ENCODE measurements around the gene SLC27A2.
"Not testable (repeated sequence)": the region's sequence is repeated elsewhere in the genome, so short reads cannot be mapped to it uniquely, and the experiment has no call there.

SLC27A2 gene

GRCh38 chr15:50188793-50189192 is 6.8 kb downstream of the SLC27A2 start:
- in situ Hi-C loops (cut with MboI; ENCODE audit: low sequenced_read_pairs) = not testable (repeated sequence)

GRCh38 chr15:50189633-50190032 is 7.6 kb downstream of the SLC27A2 start:
- in situ Hi-C loops (cut with MboI; ENCODE audit: low sequenced_read_pairs) = no loop called here

- in situ Hi-C loops (cut with MboI; ENCODE audit: low sequenced_read_pairs) = no loop called here
These were observed 8.2 kb downstream of the SLC27A2 start for GRCh38 chr15:50190166-50190570.

GRCh38 chr15:50190723-50191122 is 8.7 kb downstream of the SLC27A2 start:
- in situ Hi-C loops (cut with MboI; ENCODE audit: low sequenced_read_pairs) = no loop called here

- in situ Hi-C loops (cut with MboI; ENCODE audit: low sequenced_read_pairs) = no loop called here
These were observed 10.2 kb downstream of the SLC27A2 start for GRCh38 chr15:50192164-50192563.

- in situ Hi-C loops (cut with MboI; ENCODE audit: low sequenced_read_pairs) = no loop called here
These were observed 11.1 kb downstream of the SLC27A2 start for GRCh38 chr15:50192926-50193620.

GRCh38 chr15:50202003-50202402 is 20.0 kb downstream of the SLC27A2 start:
- in situ Hi-C loops (cut with MboI; ENCODE audit: low sequenced_read_pairs) = no loop called here

- in situ Hi-C loops (cut with MboI; ENCODE audit: low sequenced_read_pairs) = no loop called here
These were observed 24.0 kb downstream of the SLC27A2 start for GRCh38 chr15:50206020-50206419.

- in situ Hi-C loops (cut with MboI; ENCODE audit: low sequenced_read_pairs) = no loop called here
These were observed 27.8 kb downstream of the SLC27A2 start for GRCh38 chr15:50209809-50210208.

- in situ Hi-C loops (cut with MboI; ENCODE audit: low sequenced_read_pairs) = no loop called here
These were observed 28.6 kb downstream of the SLC27A2 start for GRCh38 chr15:50210462-50211157.

- in situ Hi-C loops (cut with MboI; ENCODE audit: low sequenced_read_pairs) = no loop called here
These were observed 36.3 kb downstream of the SLC27A2 start for GRCh38 chr15:50218291-50218690.

- in situ Hi-C loops (cut with MboI; ENCODE audit: low sequenced_read_pairs) = no loop called here
These were observed 36.7 kb downstream of the SLC27A2 start for GRCh38 chr15:50218691-50219090.

GRCh38 chr15:50219820-50220219 is 37.8 kb downstream of the SLC27A2 start:
- in situ Hi-C loops (cut with MboI; ENCODE audit: low sequenced_read_pairs) = no loop called here

GRCh38 chr15:50222181-50222580 is 40.2 kb downstream of the SLC27A2 start:
- in situ Hi-C loops (cut with MboI; ENCODE audit: low sequenced_read_pairs) = no loop called here

- in situ Hi-C loops (cut with MboI; ENCODE audit: low sequenced_read_pairs) = no loop called here
These were observed 42.6 kb downstream of the SLC27A2 start for GRCh38 chr15:50224606-50225005.

GRCh38 chr15:50225057-50225456 is 43.1 kb downstream of the SLC27A2 start:
- in situ Hi-C loops (cut with MboI; ENCODE audit: low sequenced_read_pairs) = no loop called here

GRCh38 chr15:50225938-50226337 is 43.9 kb downstream of the SLC27A2 start:
- in situ Hi-C loops (cut with MboI; ENCODE audit: low sequenced_read_pairs) = no loop called here

GRCh38 chr15:50227076-50227475 is 45.1 kb downstream of the SLC27A2 start:
- in situ Hi-C loops (cut with MboI; ENCODE audit: low sequenced_read_pairs) = no loop called here

GRCh38 chr15:50228866-50229265 is 46.9 kb downstream of the SLC27A2 start:
- in situ Hi-C loops (cut with MboI; ENCODE audit: low sequenced_read_pairs) = no loop called here

GRCh38 chr15:50229336-50229735 is 47.3 kb downstream of the SLC27A2 start:
- in situ Hi-C loops (cut with MboI; ENCODE audit: low sequenced_read_pairs) = no loop called here

GRCh38 chr15:50231761-50232160 is 49.8 kb downstream of the SLC27A2 start:
- in situ Hi-C loops (cut with MboI; ENCODE audit: low sequenced_read_pairs) = no loop called here

GRCh38 chr15:50232791-50233190 is 50.8 kb downstream of the SLC27A2 start:
- in situ Hi-C loops (cut with MboI; ENCODE audit: low sequenced_read_pairs) = no loop called here

Measured in HL-60/S4 (cell line).